K562 (cell line): ENCODE data around the gene SEC14L5. TPM values are rescaled to one million over a fixed set of nuclear protein-coding genes. Genes with fewer than 3 reads are reported as not detected.

ENCODE experiments used
- ATAC-seq: fragments of 200-7000 bp; cut with Tn5 transposase; 3 replicates; pipeline ENCODE4 v1.9.1; 2020; ENCODE audit warnings: moderate library complexity
- BruUV-seq: library from RNA; stranded (reverse); fragments of 400-500 nt; replicated peaks from 2 replicates; lab custom pipeline; 2021; lab: Mats Ljungman, UMichigan
- CTCF ChIA-PET: fragments of 300-600 bp; formaldehyde crosslinking; extraction: SDS; loops from one replicate; lab custom pipeline; 2021; ENCODE audit warnings: low intra/inter-chr PET ratio; lab: Yijun Ruan, JAX
- POLR2A ChIA-PET: fragments of 300-600, 350-650 bp; sonication (Branson Sonifier 250); formaldehyde crosslinking; extraction: SDS; loops from one replicate; lab custom pipeline; 2021; ENCODE audit warnings: antibody characterized with exemption, inconsistent platforms; lab: Yijun Ruan, JAX
- DNase-seq, 4 experiments: peaks; one replicate each; pipeline versions ENCODE4 v3.0.0 to v3.0.0-alpha.2; 2011 to 2018; ENCODE audit warnings: low spot score in 3 of 4, mixed read lengths in 3 of 4; ENCODE audit errors: extremely low read depth in 1 of 4
- FAIRE-seq: peaks from 2 replicates; lab custom pipeline; 2011; peaks lifted over from hg19 to GRCh38; lab: Jason Lieb, UNC
- H2AFZ ChIP-seq: 2 replicates; pipeline ENCODE4 v1.6.0; 2011; ENCODE audit warnings: low read depth, low read length, control low read depth, inconsistent platforms
- H3K27ac ChIP-seq: fragments of 200-600 bp; 3 replicates; pipeline ENCODE4 v1.8.0; 2011; ENCODE audit warnings: low read depth, mild to moderate bottlenecking, control low read depth, inconsistent platforms, low read length, moderate library complexity, mixed read lengths; ENCODE audit errors: extremely low read depth
- H3K27me3 ChIP-seq, 2 experiments: fragments of 300-600 bp in 1 of 2; 2 replicates in 1 of 2; 3 replicates in 1 of 2; pipeline versions ENCODE4 v1.6.0 to v1.8.0; 2011; ENCODE audit warnings: inconsistent platforms in 2 of 2, low read length in 2 of 2, mild to moderate bottlenecking in 1 of 2, mixed read lengths in 1 of 2, moderate library complexity in 1 of 2; ENCODE audit not compliant: control insufficient read depth in 2 of 2, insufficient read depth in 2 of 2
- H3K36me3 ChIP-seq: fragments of 300-600 bp; 3 replicates; pipeline ENCODE4 v1.8.0; 2011; ENCODE audit warnings: mild to moderate bottlenecking, low read length, inconsistent platforms; ENCODE audit not compliant: control insufficient read depth, insufficient read depth
- H3K4me1 ChIP-seq, 2 experiments: fragments of 200-600 bp in 1 of 2; replicated peaks in 1 of 2; 2 replicates in 1 of 2; 3 replicates in 1 of 2; pipeline versions ENCODE4 v1.5.1 to v1.8.0; 2011; ENCODE audit warnings: inconsistent platforms in 2 of 2, low read length in 2 of 2, mild to moderate bottlenecking in 1 of 2, mixed read lengths in 1 of 2, moderate library complexity in 1 of 2; ENCODE audit not compliant: control insufficient read depth in 2 of 2, insufficient read depth in 2 of 2
- H3K4me2 ChIP-seq: 2 replicates; pipeline ENCODE4 v1.6.1; 2011; ENCODE audit warnings: low read length, control low read depth, inconsistent platforms, mixed read lengths; ENCODE audit not compliant: insufficient read depth
- H3K4me3 ChIP-seq: fragments of 200-600 bp; sonication (generic), shearing (Covaris generic); 2 replicates; pipeline ENCODE4 v1.5.1; 2016; ENCODE audit warnings: control low read depth, inconsistent platforms
- H3K79me2 ChIP-seq: fragments of 200-600 bp; 3 replicates; pipeline ENCODE4 v1.8.0; 2011; ENCODE audit warnings: low read length, inconsistent platforms; ENCODE audit not compliant: control insufficient read depth, insufficient read depth
- H3K9ac ChIP-seq, 2 experiments: 2 replicates each; pipeline versions ENCODE4 v1.6.0 to v1.6.1; 2011; ENCODE audit warnings: low read depth in 2 of 2, low read length in 2 of 2, control low read depth in 1 of 2, inconsistent platforms in 1 of 2, mild to moderate bottlenecking in 1 of 2, mixed read lengths in 1 of 2; ENCODE audit not compliant: insufficient read depth in 1 of 2
- H3K9me1 ChIP-seq: one replicate; pipeline ENCODE4 v1.6.0; 2011; ENCODE audit warnings: inconsistent platforms, mild to moderate bottlenecking, low read length, moderate library complexity; ENCODE audit not compliant: control insufficient read depth, insufficient read depth
- H3K9me3 ChIP-seq: replicated peaks from 2 replicates; pipeline ENCODE4 v1.5.1; 2011; ENCODE audit warnings: low read depth, low read length, inconsistent platforms; ENCODE audit not compliant: control insufficient read depth, insufficient read depth
- H4K20me1 ChIP-seq: replicated peaks from 2 replicates; pipeline ENCODE4 v1.6.1; 2011; ENCODE audit warnings: low read length, inconsistent platforms, mixed read lengths; ENCODE audit not compliant: control insufficient read depth, insufficient read depth
- CREM ChIP-seq: IDR thresholded peaks from 2 replicates; pipeline ENCODE4 v1.6.1; 2014; ENCODE audit warnings: antibody characterized with exemption, low read depth
- GTF2F1 ChIP-seq: IDR thresholded peaks from 2 replicates; pipeline ENCODE4 v1.6.1; 2011; ENCODE audit warnings: low read depth, low read length, improper control_type of control experiment
- KDM1A ChIP-seq, 2 experiments: fragments of 450-650 bp; IDR thresholded peaks; 2 replicates each; pipeline ENCODE4 v1.6.1; 2016; ENCODE audit warnings: mild to moderate bottlenecking in 2 of 2
- PHF21A ChIP-seq: fragments of 450-650 bp; IDR thresholded peaks from 2 replicates; pipeline ENCODE4 v1.6.1; 2017; ENCODE audit warnings: low read depth, borderline replicate concordance
- SFPQ ChIP-seq: fragments of 200-400 bp; formaldehyde crosslinking; IDR thresholded peaks from 2 replicates; pipeline ENCODE4 v1.6.1; 2017; ENCODE audit warnings: mild to moderate bottlenecking, low read depth, low read length, moderate library complexity
- WGBS: fragments of 100-300 bp; shearing (Covaris generic); methylation state at CpG from one replicate; pipeline ENCODE4 v1.1.6; 2016; ENCODE audit warnings: low coverage, mixed read lengths; ENCODE audit not compliant: insufficient coverage; ENCODE audit errors: missing lambda C conversion rate; 5-methylcytosine and 5-hydroxymethylcytosine counted together
- in situ Hi-C: fragments of 300-500 bp; cut with MboI; formaldehyde crosslinking; loops from 4 replicates; pipeline ENCODE4 v1.15.0; 2018; ENCODE audit warnings: inconsistent platforms, mixed read lengths
- intact Hi-C: fragments of 100-400 bp; cut with micrococcal nuclease; formaldehyde crosslinking; loops from 2 replicates; pipeline ENCODE4 v1.14.2; 2022
- polyA plus RNA-seq, 8 experiments: library from polyadenylated mRNA; depleted of rRNA in 4 of 8; stranded (reverse) in 5 of 8; unstranded in 3 of 8; fragments of >200 nt; fragmentation: Nextera tagmentation in 2 of 8; fragmentation: Illumina TruSeq in 1 of 8; extraction: Ambion mirVana in 2 of 8; extraction: Trizol in 1 of 8; gene quantifications; 2 replicates each; pipeline versions ENCODE4 v1.2.1 to v1.2.3, GENCODE V29; 2011 to 2014; ENCODE audit warnings: inconsistent platforms in 1 of 8, missing spikeins in 1 of 8
- total RNA-seq, 7 experiments: library from RNA; depleted of rRNA in 6 of 7; stranded (reverse); fragments of >200 nt in 6 of 7; fragmentation: Illumina TruSeq in 2 of 7; extraction: Trizol in 2 of 7; gene quantifications; 2 replicates each; pipeline versions ENCODE4 v1.2.1 to v1.2.3, GENCODE V29; 2011 to 2021; ENCODE audit warnings: low replicate concordance in 1 of 7

Gene SEC14L5
- total and polyA plus RNA-seq, 9 of the 15 experiments (the other 6 are each of a cell fraction or from before 2014, with no cell fraction given): 0.11 TPM; not detected in 8

- peak in 1 of 2 experiments; percentile 48; a peak in 1 of 4 replicates for TF ChIP-seq KDM1A (IDR thresholded peaks at IDR 0.05)
- 0 out of 2 replicates have a peak, but pooled peaks have one; percentile 11 for TF ChIP-seq CREM
- peak; percentile 67; the same call in 1 of the 2 replicates for TF ChIP-seq PHF21A
Measured at GRCh38 chr16:5058476-5058875, 100.3 kb downstream of the SEC14L5 start (continued).

GRCh38 chr16:5059386-5060072, 101.4 kb downstream of the SEC14L5 start:
- 0 out of 4 replicates have a peak overlapping the region, but pooled peaks of 1 of the 2 experiments have one; percentile 31 for H3K9ac ChIP-seq
- H3K9me3 ChIP-seq: no peaks in the 10 kb centered on the region
- WGBS: 0% methylated on average over 6 of the region's 6 CpGs
- ATAC-seq (no peak), FAIRE-seq (no peak)
- H4K20me1 ChIP-seq: 0 out of 2 replicates have a peak, but pooled peaks cover 4% of the 10 kb centered on the region
- intact Hi-C loops: no loop called here
- no peaks in the 10 kb centered on the region for H3K9me1 ChIP-seq
- H3K27me3 ChIP-seq: peaks cover 25 to 63% of the 10 kb centered on the region in 2 experiments; a peak in 4 of 5 replicates
- no peak overlapping the region for H3K4me2 ChIP-seq
- CTCF ChIA-PET: no interaction called here
- H3K4me3 ChIP-seq: no peak overlapping the region
- H3K36me3 ChIP-seq: no peaks in the 10 kb centered on the region
- no peaks in the 10 kb centered on the region for H3K79me2 ChIP-seq
- TF ChIP-seq SFPQ (no peak), GTF2F1 (no peak)
- TF ChIP-seq, all 486 proteins: peak for 0
- BruUV-seq: no TSS peak
- Histone ChIP-seq H3K27ac (no peak overlapping the region), H2AFZ (no peak overlapping the region), H3K4me1 (no peaks in the 10 kb centered on the region)
- in situ Hi-C loops: no loop called here
- no peak for DNase-seq
- POLR2A ChIA-PET: interaction anchor here (0.5 kb wide), 1 partner anchor 97 kb away, joined by 3 read pairs; no protein-coding TSS in a partner anchor
